ENCODE results near the gene SLC44A5. TPM values are rescaled to one million over a fixed set of nuclear protein-coding genes. Genes with fewer than 3 reads are reported as not detected.

Gene SLC44A5
- total and polyA plus RNA-seq, 2 experiments from 2014 or later, result 3.3 to 11.7 TPM

GRCh38 chr1:75171876-75172275 lies 439.0 kb downstream of the SLC44A5 start (continued):
- no peak for TF ChIP-seq ZNF462 (CRISPR knock-in tag; IDR thresholded peaks at IDR 0.05)
- TF ChIP-seq STAT1 (IDR thresholded peaks at IDR 0.05; ENCODE audit: unreplicated experiment), result no peak
- TF ChIP-seq, protein P1, sequence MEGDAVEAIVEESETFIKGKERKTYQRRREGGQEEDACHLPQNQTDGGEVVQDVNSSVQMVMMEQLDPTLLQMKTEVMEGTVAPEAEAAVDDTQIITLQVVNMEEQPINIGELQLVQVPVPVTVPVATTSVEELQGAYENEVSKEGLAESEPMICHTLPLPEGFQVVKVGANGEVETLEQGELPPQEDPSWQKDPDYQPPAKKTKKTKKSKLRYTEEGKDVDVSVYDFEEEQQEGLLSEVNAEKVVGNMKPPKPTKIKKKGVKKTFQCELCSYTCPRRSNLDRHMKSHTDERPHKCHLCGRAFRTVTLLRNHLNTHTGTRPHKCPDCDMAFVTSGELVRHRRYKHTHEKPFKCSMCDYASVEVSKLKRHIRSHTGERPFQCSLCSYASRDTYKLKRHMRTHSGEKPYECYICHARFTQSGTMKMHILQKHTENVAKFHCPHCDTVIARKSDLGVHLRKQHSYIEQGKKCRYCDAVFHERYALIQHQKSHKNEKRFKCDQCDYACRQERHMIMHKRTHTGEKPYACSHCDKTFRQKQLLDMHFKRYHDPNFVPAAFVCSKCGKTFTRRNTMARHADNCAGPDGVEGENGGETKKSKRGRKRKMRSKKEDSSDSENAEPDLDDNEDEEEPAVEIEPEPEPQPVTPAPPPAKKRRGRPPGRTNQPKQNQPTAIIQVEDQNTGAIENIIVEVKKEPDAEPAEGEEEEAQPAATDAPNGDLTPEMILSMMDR (conservative IDR thresholded peaks at IDR 0.05; ENCODE audit: low read depth in 2 of 2), result no peak
- TF ChIP-seq JUNB (IDR thresholded peaks at IDR 0.05; ENCODE audit: unreplicated experiment), result no peak

GRCh38 chr1:75170981-75171380 lies 439.9 kb downstream of the SLC44A5 start:
- H3K4me3 Mint-ChIP-seq, result no peak overlapping the region

More at GRCh38 chr1:75170981-75171380, 439.9 kb downstream of the SLC44A5 start:
- no peaks in the 10 kb centered on the region for H3K36me3 Mint-ChIP-seq (ENCODE audit: low read depth)
- no peak overlapping the region for H3K27ac Mint-ChIP-seq
- no peak overlapping the region for H3K4me3 ChIP-seq
- H4K20me1 ChIP-seq (replicated peaks; ENCODE audit: insufficient read depth), result no peaks in the 10 kb centered on the region
- H3K27ac ChIP-seq (ENCODE audit: low read depth), result no peak overlapping the region
- peaks cover 8% of the 10 kb centered on the region; the same call in 1 of the 3 replicates for H3K9me3 Mint-ChIP-seq
- DNase-seq (ENCODE audit: low spot score) (no peak), ATAC-seq (no peak)
- peaks cover 4% of the 10 kb centered on the region for H3K27me3 Mint-ChIP-seq (ENCODE audit: insufficient read depth, low read depth, poor library complexity)
- no peak overlapping the region for H3K4me2 ChIP-seq
- TF ChIP-seq ZNF114 (CRISPR knock-in tag; IDR thresholded peaks at IDR 0.05) (no peak), ETS1 (IDR thresholded peaks at IDR 0.05) (no peak), POLR2AphosphoS5 (IDR thresholded peaks at IDR 0.05; ENCODE audit: low read depth) (no peak), EZH2 (IDR thresholded peaks at IDR 0.05; ENCODE audit: low read depth, unreplicated experiment) (no peak)
- TF ChIP-seq, protein P2, sequence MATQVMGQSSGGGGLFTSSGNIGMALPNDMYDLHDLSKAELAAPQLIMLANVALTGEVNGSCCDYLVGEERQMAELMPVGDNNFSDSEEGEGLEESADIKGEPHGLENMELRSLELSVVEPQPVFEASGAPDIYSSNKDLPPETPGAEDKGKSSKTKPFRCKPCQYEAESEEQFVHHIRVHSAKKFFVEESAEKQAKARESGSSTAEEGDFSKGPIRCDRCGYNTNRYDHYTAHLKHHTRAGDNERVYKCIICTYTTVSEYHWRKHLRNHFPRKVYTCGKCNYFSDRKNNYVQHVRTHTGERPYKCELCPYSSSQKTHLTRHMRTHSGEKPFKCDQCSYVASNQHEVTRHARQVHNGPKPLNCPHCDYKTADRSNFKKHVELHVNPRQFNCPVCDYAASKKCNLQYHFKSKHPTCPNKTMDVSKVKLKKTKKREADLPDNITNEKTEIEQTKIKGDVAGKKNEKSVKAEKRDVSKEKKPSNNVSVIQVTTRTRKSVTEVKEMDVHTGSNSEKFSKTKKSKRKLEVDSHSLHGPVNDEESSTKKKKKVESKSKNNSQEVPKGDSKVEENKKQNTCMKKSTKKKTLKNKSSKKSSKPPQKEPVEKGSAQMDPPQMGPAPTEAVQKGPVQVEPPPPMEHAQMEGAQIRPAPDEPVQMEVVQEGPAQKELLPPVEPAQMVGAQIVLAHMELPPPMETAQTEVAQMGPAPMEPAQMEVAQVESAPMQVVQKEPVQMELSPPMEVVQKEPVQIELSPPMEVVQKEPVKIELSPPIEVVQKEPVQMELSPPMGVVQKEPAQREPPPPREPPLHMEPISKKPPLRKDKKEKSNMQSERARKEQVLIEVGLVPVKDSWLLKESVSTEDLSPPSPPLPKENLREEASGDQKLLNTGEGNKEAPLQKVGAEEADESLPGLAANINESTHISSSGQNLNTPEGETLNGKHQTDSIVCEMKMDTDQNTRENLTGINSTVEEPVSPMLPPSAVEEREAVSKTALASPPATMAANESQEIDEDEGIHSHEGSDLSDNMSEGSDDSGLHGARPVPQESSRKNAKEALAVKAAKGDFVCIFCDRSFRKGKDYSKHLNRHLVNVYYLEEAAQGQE (IDR thresholded peaks at IDR 0.05; ENCODE audit: unreplicated experiment), result no peak
- no peak overlapping the region for H2AFZ ChIP-seq
- no peaks in the 10 kb centered on the region; the same call in 1 of the 2 replicates for H3K9me2 ChIP-seq (ENCODE audit: insufficient read depth)
- H3K79me2 ChIP-seq (replicated peaks; ENCODE audit: insufficient read depth), result no peaks in the 10 kb centered on the region
- H3F3A ChIP-seq (replicated peaks; ENCODE audit: low read depth), result no peaks in the 10 kb centered on the region
- H3K4me1 Mint-ChIP-seq, result no peaks in the 10 kb centered on the region
- H3K4me1 ChIP-seq (ENCODE audit: insufficient read depth), result no peaks in the 10 kb centered on the region
- no peaks in the 10 kb centered on the region for H3K36me3 ChIP-seq (ENCODE audit: insufficient read depth)
- H3K27me3 ChIP-seq (ENCODE audit: insufficient read depth), result no peaks in the 10 kb centered on the region
